ENCODE results near the gene ATP2B2.

The ATP2B2 gene

DNA sequence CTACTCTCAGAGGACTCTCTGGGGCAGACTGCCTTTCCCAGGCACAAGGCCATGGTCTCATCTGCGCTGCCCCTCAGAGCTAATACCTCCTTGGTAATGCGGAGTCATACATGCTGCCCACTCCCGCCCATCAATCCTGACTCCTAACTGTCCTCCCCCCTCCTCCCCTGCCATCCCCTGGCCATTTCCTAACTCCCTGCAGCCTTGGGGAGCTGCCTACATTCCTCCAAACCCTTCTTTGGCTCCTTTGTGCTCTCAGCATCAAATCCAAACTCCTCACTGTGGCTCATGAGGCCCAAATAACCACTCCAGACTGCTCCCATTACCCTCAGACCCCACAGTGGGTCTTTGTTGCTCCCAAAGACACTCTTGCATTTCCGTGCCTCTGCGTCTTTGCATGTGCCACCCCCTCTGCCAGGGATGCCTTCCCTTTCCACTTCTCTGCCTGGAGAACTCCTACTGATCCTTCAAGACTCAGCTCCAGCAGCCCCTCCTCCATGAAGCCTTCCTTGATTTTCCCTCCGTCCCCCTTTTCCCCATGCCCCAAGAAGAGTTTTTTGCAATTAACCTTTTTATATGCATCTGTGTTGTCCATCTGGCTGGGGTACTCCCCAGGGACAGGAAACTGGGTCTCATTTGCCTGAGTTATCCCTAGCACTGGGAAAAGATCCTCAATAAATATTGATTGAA lies 5.5 kb upstream of the ATP2B2 start:
- no peak for DNase-seq

DNA sequence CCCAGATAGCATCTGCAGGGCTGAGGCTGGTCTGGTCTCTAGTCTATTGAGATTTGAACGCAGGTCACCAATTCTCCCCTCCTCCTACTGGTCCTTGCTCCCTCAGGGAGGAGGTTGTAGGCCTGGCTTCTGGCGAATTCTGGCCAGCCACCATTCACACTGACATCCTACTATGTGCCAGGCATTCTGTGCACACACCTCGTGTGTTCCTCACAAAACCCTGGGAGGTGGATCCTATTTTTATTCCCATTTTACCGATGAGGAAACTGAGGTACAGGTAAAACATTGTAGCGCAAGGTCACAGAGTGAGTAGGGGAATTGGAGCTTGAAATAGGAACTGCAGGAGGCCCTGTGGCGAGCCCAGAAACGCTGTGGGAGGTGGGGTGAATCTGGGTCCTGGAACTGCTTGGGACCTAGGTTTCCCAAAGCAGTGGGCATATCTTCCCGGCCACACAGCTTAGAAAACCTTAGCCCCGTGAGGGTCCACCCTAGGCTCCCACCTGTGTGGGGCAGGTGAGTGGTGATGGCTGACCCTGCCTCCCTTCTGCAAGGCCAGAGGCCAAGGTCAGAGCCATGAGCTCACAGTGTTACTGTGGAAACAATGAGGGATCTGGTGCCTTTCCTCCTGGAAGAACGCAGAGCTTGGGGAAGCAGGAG lies 4.8 kb upstream of the ATP2B2 start:
- no peak for DNase-seq

DNA sequence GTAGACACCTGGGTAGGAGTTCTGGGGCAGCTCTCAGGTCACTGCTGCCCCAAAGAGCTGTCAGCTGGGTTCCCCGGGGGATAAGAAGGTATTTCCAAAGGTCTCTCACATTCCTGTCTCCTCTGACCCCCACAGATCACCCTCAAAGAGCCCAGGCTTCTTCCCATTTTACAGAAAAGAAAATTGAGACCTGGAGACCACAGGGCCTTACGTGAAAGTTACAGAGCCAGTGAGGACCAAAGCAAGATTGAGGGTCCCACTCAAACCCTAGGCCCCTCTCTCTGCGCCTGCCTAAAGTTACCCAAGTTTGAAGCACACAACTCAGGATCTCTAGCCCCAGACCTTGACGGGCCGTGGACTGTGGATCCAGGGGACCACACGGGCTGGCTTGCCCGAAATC lies 3.9 kb upstream of the ATP2B2 start:
- no peak for DNase-seq

DNA sequence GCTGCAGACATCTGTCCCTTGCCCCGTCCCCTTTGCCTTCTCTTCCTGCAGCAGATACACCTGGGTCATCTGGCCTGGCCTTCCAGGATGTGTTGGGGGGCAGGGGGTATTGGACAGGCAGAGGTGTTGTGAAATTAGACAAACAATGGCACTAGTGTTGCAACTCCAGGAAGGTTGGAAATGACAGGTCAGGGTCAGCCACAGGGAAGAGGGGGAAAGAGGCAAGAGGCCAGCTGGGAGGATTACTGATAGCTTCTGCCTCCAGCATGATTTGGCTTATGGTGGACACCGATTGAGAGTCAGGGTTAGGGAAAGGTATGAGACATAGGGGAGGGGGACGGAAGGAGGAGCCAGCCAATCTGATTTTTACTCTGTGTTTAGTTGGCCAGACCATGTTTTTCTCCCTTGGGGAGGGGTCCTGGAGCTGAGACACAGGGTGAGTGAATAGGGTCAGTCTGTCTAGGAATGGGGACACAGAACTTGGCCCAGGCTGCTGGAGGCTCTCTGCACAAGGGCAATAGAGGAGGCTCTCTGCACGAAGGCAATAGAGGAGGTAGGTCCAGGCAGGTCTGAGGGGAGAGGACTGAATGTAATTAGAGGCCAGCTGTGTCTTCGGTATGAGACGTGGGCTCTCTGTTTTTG lies 3.4 kb upstream of the ATP2B2 start:
- DNase-seq, result no peak

DNA sequence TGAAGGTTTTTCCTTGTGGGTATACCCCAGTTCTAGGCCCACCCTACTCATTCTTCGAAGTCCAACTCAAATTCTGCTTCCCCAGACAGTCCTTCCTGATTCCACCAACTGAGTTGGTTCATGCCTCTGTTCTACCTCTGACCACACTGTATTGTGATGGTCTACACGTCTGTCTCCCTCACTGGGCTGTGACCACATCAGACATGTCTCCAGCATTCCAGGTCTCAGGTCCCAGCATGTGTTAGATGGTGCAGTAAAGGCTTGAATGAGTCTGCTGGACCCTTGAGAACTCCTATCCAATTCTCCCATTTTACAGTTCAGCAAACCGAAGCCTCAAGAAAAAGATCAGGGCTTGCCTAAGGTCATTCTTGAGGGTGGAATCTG lies 2.8 kb upstream of the ATP2B2 start:
- DNase-seq, result no peak

DNA sequence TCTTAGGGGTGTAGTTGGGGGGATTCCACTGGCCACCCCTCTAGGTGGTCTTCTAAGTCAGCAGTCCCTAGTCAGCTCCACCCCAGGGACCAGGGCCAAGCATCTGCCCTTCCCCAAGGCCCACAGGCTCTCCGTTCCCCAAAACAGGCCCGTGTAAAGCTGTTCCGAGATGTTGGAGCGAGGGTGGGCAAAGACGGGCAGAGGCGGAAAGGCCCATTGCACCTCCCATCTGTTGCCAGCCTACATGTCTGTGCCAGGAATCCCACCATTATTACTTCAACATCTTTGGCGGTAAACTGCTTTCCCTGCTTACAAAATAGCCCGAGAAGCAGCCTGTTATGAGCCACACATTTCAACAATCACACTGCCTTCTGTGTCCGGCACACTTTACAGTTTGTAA lies 1.9 kb upstream of the ATP2B2 start:
- no peak for DNase-seq

DNA sequence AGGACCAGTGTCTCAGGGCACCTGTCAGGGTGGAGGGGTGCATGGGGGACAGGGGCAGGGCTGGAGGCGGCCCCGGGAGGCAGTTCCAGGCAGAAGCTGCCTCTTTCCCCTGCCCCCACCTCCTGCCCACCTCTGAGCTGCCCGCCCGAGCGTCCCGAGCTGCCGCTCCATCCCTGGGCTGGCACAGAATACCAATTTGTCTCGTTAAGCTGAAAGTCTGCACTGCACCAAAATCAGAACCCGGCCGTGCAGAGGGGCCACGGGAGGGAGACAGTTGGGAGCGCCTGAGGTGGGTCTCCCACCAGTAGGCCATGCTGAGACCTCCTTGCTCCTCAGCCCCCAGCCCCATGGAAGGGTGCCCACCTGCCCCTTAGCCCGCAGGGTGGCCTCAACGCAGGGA lies 1.3 kb upstream of the ATP2B2 start:
- peak in 1 of 14 donors; percentile 42 for DNase-seq

DNA sequence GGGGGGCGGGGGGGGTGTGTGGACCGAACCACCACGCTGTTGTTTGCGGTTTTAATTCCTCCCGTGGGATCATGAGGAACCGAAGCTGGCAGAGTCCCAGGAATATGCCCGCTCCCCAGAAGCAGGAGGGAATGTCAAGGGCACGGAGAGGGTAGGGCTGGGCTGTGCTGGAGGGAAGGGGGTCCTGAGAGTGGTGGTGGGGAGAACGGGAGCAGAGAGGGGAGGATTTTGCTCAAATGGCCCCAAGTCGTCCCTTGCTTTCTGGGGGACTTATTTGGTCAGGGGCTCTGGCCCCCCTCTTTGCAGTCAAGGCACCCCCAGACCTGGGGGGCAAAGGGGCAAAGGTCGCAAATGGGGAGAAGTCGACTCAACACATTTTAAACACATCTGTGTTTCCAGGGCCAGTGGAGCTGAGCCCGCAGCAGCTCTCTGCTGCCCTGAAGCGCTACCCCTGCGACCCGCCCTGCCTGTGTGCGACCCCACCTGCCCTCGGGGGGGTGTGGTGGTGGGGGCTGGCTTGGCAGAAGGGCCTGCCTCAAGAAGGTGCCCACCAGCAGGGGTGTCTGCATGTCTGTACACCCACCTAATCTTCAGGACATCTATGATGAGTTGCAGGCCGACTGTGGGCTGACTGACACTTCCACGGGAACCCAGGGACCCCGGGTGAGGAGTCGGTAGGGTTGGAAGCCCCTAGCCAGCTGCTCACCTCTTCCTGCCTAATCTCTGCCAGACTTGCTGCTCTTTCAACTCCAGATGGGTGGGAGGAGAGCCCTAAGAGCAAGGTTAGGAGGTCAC lies 602 bp upstream of the ATP2B2 start:
- DNase-seq, result peak in 1 of 14 donors; percentile 39

DNA sequence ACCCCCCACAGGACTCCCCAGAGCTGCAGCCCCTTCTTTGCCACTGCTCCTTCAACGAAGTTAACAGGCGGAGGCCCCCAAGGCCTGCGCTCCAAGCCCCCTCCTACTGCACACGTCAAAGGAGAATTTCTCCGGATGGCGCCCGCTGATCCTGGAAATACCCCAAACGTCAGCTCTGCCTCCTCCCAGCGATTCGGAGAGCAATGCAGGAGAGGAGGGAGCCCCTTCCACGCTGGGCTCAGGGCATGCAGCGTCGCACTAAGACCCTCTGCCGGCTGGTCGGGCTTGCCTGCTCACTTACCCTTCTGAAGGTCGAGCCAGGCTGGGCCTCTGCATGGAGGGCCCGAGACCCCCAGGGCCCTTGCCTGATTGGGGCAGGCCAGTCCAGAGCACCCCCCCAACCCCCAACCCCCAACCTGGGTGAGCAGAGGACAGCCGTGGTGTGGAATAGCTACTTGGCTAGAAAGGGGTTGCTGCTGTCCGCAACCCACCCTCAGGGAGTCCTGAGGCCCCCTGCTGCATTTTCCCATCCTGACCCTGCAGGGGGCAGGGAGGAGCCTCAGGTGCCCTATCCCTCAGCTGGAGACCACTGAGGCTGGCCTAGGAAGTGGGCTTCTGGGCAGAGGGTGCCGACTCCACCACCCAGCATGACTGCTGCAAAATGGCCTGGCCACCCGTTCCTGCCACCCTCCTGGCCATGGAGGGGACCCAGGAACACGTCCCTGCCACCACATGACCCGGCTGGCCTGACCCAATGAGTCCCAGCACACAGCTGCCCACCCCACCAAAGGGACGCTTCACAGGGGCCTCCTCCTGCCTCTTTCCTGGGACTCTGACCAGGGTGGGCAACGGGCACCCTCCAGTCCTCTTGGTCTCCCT lies 976 bp downstream of the ATP2B2 start:
- peak in 1 of 14 donors; percentile 65 for DNase-seq

DNA sequence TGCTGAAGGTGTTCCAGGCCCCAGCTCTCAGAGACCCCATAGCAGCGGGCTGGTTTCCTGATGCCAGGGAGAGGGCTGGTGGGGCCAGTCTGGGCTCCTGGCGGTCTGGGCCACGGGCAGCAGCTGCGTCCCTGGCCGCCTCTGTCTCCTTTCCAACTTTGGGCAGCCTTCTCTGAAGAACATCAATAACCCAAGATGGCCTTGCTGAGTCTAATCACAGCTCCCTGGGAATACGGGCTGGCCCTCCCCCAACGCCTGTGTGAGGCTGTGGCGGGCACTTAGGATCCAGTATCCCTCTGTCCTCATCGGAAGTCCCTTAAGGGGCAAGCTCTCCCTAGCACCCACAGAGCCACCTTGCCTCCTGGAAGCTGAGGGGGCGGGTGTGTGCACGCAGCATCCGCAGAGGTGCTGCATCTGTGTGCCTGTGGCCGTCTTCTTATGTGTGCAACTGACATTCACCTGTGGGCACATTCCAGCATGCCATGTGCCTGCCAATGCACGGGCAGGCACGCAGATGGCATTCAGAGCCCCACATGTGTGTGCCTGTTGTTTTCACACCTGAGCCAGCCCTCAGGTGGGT lies 2.1 kb downstream of the ATP2B2 start:
- DNase-seq, result peak in 1 of 14 donors; percentile 66

DNA sequence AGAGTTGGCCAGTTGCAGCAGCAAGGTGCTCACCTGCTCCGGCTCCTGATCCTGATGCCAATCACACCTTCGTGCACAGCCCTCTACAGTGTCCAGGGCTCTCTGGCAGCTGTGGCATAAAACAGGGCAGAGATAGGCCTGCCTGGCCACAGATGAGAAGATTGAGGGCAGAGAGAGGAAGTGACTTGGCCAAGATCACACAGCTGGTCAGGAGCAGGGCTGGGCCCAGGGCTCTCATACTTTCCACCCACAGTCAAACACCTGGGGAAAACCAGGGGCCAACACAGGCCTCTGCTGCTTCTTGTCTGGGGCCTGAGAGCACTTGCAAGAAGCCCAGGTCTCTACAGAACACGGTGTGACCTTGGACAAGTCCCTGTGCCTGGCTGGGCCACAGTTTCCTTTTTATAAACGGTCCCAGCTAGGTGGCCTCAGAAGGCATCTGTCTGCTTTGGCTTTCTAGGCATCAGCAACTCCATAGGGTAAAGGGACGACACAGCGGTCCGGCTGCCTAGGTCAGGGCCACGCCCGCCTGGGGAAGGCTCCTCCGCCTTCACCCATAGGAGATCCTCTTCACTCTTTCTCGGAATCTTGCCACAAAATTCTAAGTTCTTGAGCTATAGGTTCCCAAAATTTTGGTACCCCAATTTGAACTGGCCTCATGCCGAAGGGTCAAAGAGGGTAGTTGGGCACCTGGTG lies 3.1 kb downstream of the ATP2B2 start:
- DNase-seq, result no peak

DNA sequence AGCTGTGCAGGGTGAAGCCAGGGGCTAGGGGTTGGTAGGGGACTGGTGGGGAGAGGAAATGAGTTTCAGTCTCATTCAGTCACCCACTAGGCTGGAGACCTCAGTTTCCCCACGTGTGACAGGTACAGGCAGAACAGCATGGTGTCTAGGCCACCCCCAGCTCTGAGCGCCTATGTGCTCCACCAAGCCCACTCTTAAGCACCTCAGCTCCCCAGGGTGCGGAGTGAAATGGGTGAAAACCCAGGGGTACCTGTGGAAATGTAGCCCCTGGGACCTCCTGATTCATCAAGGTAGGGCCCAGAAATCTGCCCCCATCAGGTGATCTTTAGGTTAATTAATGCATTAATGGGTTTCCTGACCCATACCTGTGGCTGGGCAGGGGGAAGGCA lies 3.7 kb downstream of the ATP2B2 start:
- DNase-seq, result no peak

DNA sequence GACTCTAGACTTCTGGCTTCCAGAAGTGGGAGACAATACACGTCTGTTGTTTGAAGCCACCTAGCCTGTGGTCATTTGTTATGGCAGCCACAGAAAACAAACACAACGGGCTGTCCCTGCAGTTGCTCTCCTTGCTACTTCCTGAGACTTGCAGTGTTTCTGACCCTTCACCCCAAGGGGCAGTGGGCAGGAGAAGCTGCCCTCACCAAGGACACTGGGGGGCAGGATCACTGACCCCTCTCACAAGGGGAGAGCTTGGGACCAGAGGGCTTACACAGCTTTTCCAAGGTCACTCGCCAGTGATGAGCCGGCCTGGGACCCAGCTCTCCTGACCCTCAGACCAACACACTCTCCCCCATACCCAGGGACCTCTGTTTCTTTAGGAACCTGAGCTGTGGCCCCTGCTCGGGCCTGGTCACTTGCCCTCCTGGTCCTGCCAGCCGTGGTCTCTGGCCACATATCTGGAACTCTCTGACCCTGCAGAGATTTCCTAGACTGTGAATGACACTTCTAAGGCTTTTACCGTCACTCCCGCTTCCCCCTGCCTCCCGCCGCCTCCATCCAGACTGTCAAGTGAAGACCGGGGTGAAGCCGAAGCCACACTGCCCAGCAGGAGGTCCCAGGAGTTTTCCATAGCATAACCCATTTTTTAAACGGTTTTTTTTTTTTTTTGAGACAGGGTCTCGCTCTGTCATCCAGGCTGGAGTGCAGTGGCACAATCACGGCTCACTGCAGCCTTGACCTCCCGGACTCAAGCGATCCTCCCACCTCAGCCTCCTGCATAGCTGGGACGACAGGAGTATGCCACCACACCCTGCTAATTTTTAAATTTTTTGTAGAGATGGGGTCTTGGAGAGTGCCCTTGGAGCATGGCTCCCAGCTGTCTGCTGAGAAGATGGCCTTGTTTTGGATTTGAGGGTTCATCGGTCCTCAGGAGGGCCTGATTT lies 4.4 kb downstream of the ATP2B2 start:
- DNase-seq, result no peak

DNA sequence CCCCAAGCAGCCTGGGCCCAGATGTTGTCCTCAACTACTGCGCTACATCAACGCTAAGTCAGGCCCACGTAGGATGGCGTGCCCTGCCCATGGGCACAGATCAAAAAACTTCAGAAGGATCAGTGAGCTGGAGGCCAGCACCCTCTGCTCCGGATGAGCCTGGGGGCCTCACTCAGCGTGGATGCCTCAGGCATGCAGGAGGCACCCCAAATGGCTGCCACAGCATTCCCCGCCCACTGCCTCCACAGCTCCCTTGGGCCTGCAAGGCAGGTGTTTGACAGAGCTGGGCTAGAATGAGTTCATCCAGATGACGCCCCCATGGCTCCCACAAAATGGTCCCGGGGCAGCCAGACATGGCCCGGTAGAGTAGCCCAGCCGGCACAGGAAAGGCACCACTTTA lies 7.1 kb downstream of the ATP2B2 start:
- DNase-seq, result no peak

DNA sequence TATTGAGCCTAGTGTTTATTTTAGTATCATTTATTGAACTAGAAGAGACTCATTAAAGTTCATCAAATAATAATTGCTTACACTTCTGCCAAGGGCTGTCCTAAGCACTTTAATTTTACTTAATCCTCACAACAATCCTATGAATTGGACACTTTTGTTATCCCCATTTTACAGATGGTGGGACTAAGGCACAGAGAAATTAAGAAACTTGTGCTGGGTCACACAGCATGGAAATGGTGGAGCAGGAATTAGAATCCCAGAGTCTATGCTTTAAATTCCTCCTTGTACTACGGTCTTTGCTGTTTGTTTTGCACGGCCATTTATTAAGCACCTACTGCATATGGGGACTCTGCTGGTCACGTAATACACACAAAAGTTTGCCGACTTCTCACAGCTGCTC lies 7.9 kb downstream of the ATP2B2 start:
- no peak for DNase-seq

DNA sequence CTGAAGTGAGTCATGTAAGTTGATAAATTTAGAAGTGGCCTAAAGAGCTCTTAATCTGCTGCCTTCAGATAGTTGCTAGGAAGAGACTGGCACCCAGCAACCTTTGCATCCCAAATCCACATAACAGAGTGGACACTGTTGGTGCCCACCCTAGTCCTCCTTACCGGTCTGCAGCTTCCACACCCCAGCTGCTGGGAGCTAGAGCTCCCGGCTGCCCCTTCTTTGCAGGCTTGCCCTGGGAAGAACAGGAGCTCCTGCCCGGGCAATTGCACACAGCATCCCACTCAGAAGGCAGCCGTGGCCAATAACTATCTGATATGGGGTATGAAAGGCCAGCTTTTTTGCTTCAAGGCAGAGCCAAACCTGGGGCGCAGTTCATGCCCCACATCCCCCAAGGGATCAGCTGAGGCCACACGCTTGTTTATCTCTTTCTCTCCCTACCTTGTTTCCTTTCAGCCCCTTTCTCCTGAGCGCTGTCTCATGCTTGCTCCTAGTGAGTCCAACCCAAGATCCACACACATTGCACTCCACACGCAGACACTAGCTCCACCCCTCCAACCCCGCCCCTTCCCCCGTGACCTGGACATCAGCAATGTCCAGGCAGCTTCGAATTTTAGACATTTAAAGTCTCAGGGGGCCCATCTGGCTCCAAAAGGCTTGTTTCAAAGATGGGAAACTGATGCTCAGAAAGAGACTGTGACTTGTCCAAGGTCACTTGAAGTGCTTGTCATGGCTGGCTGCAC lies 9.1 kb downstream of the ATP2B2 start:
- peak in 1 of 14 donors; percentile 34 for DNase-seq

DNA sequence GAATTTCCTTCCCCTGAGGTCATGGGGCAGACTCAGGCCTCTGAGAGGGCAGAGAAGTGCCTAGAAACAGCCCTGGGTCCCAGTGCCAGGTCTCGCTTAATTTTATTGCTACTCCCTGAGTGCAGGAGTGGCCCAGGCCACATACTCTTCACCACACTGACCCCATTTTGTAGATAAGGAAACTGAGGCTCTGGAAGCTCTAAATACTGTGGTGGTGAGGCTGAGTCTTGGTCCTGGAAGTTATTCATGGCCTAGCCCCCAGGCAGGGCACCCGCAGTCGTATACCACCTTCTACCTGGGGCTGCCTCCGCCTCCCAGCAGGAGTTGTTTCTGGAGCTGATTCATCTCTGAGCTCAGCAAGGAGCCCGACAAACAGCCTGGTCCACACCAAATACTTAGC lies 9.8 kb downstream of the ATP2B2 start:
- no peak for DNase-seq

DNA sequence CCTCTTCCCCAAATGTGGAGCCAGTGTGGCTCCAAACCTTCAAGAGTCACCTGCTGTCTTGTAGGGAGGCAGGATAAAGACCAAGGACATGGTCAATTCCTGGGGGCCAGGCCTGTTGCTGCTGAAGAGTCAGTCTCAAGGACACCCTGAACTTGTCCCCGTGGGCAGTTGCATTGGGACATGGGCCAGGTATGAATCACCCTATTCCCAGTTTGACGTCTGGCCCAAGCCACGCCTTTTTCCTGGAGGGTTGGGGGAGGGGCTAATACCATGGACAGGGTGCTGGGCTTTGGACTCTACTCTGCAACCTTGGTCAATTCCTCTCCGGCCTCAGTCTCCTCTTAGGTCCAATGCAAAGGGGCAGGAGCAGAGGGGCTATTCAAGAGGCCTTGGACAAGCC lies 10.4 kb downstream of the ATP2B2 start:
- peak in 2 of 14 donors; percentile 11 to 56 for DNase-seq

DNA sequence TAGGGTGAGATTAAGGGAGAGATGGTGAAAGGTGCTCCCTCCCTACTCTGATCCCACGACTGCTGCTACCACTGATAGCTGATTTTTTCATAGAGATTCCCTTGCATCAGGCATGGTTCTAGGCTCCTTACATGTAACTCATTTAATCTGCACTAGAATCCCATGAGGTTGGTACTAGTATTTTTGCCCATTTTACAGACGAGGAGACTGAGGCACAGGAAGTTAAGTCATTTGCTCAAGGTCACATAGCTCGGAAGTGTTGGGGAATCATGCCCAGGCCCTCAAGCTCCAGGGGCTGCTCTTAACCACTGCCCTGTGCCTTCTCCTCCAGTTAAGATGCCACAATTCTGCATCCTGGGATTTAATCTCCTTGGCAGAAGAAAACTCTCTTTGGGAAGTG lies 11.2 kb downstream of the ATP2B2 start:
- DNase-seq, result no peak
